K562 (cell line): ENCODE measurements around the gene RNF214. TPM values are rescaled to one million over a fixed set of nuclear protein-coding genes. Genes with fewer than 3 reads are reported as not detected.
A peak's percentile ranks its signal among the peaks of the same experiment; 100 is the strongest.

ENCODE experiments used
- ARHGAP35 ChIP-seq: fragments of 450-650 bp; IDR thresholded peaks from 2 replicates; pipeline ENCODE4 v1.6.1; 2018; ENCODE audit not compliant: partially characterized antibody
- HOXB6 ChIP-seq: fragments of 250-450 bp; sonication (Bioruptor Pico); IDR thresholded peaks from 2 replicates; pipeline ENCODE4 v1.5.1; 2022; ENCODE audit warnings: mild to moderate bottlenecking, borderline replicate concordance
- JUNB ChIP-seq: fragments of 450-650 bp; formaldehyde crosslinking; conservative IDR thresholded peaks from 2 replicates; pipeline ENCODE4 v1.4.0; 2020; ENCODE audit warnings: mild to moderate bottlenecking
- KLF6 ChIP-seq: fragments of 250-450 bp; sonication (Bioruptor Pico); IDR thresholded peaks from 2 replicates; pipeline ENCODE4 v1.4.0; 2020; ENCODE audit warnings: mild to moderate bottlenecking, moderate library complexity, borderline replicate concordance
- POLR3G ChIP-seq: IDR thresholded peaks from 2 replicates; pipeline ENCODE4 v1.6.1; 2011; ENCODE audit not compliant: insufficient read length, insufficient replicate concordance; ENCODE audit errors: extremely low read depth
- REST ChIP-seq, 2 experiments: fragments of 450-650 bp; formaldehyde crosslinking in 1 of 2; IDR thresholded peaks; 2 replicates each; pipeline versions ENCODE4 v1.4.0 to v1.6.1; 2014 to 2020; ENCODE audit warnings: mild to moderate bottlenecking in 2 of 2, borderline replicate concordance in 1 of 2, low read depth in 1 of 2
- RNF219 ChIP-seq: fragments of 250-450 bp; sonication (Bioruptor Pico); IDR thresholded peaks from 2 replicates; pipeline ENCODE4 v1.5.0; 2022; ENCODE audit warnings: mild to moderate bottlenecking
- SOX6 ChIP-seq: fragments of 450-650 bp; IDR thresholded peaks from 2 replicates; pipeline ENCODE4 v1.6.1; 2014; ENCODE audit warnings: mild to moderate bottlenecking
- ZNF124 ChIP-seq: sonication (generic); formaldehyde crosslinking; IDR thresholded peaks from 2 replicates; pipeline ENCODE4 v1.8.1; 2022; ENCODE audit warnings: missing genetic modification reagents
- ZNF217 ChIP-seq: sonication (generic); formaldehyde crosslinking; IDR thresholded peaks from 2 replicates; pipeline ENCODE4 v1.8.0; 2022; ENCODE audit warnings: mild to moderate bottlenecking, missing genetic modification reagents
- ZNF316 ChIP-seq: fragments of 450-650 bp; IDR thresholded peaks from 2 replicates; pipeline ENCODE4 v1.6.1; 2016
- ZNF384 ChIP-seq: IDR thresholded peaks from 2 replicates; pipeline ENCODE4 v1.6.1; 2012; ENCODE audit warnings: low read depth, low read length, improper control_type of control experiment
- ZNF551 ChIP-seq: fragments of 250-450 bp; sonication (Bioruptor Pico); IDR thresholded peaks from 2 replicates; pipeline ENCODE4 v1.5.0; 2021; ENCODE audit warnings: mild to moderate bottlenecking, moderate library complexity
- ZNF655 ChIP-seq: fragments of 250-450 bp; sonication (Bioruptor Pico); IDR thresholded peaks from 2 replicates; pipeline ENCODE4 v1.5.0; 2021
- ZNF77 ChIP-seq: fragments of 250-450 bp; sonication (Bioruptor Pico); IDR thresholded peaks from 2 replicates; pipeline ENCODE4 v1.5.0; 2020
- polyA plus RNA-seq, 8 experiments: library from polyadenylated mRNA; depleted of rRNA in 4 of 8; stranded (reverse) in 5 of 8; unstranded in 3 of 8; fragments of >200 nt; fragmentation: Nextera tagmentation in 2 of 8; fragmentation: Illumina TruSeq in 1 of 8; extraction: Ambion mirVana in 2 of 8; extraction: Trizol in 1 of 8; gene quantifications; 2 replicates each; pipeline versions ENCODE4 v1.2.1 to v1.2.3, GENCODE V29; 2011 to 2014; ENCODE audit warnings: inconsistent platforms in 1 of 8, missing spikeins in 1 of 8
- total RNA-seq, 7 experiments: library from RNA; depleted of rRNA in 6 of 7; stranded (reverse); fragments of >200 nt in 6 of 7; fragmentation: Illumina TruSeq in 2 of 7; extraction: Trizol in 2 of 7; gene quantifications; 2 replicates each; pipeline versions ENCODE4 v1.2.1 to v1.2.3, GENCODE V29; 2011 to 2021; ENCODE audit warnings: low replicate concordance in 1 of 7

The RNF214 gene
- total and polyA plus RNA-seq, 9 of the 15 experiments (the other 6 are each of a cell fraction or from before 2014, with no cell fraction given): 6.6 to 24.8 (median 11.9) TPM

DNA sequence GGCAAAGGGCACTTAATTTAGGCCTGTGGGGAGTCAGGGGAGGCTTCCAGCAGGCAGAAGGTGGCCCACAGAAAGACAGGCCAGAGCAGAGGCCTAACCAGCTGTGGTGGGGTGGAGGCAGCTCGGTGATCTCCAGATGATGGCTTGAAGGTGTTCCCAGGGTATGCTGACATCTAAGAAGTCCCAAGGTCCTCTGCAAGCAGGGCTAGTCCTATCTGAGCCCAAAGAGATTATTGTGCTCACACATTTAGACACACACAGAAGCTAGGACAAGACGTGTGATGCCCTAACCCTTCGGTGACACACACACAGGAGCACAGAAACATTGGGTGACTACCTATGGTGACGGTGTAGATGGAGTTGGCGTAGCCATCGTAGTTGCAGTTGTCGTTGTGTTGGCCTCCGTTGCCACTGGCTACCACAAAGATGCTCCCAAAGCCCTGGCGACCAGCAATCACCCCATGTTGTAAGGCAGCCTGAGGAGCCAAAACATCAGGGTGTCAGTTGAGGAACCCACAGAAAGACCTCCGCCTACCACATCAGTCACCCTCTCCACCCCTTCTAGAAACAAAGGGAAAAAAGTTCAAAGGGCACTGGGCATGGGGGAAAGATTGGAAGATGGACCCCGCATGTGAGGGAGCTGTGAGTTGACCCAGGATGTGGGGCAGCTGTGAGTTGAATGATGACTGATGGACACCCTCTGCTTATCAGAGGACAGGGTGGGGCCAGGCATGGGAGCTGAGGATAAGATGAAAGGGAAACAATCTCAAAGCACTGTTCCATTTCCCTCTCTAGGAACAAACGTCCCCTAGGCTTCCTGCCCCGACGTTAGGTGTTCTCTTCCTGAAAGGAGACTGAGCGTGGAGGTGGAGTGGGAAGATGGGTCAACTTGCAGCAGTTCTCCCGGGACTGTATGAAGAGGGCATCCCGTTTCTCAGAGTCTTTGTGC lies 8.5 kb upstream of the RNF214 start (continued):
- TF ChIP-seq POLR3G (no peak), REST (IDR thresholded peaks at IDR 0.05; ENCODE audit: borderline replicate concordance) (no peak), REST (CRISPR knock-in tag; IDR thresholded peaks at IDR 0.05; ENCODE audit: low read depth) (no peak), ZNF124 (no peak), SOX6 (peak; percentile 87), ZNF77 (CRISPR knock-in tag) (no peak), ZNF551 (CRISPR knock-in tag) (no peak), ZNF217 (CRISPR knock-in tag) (no peak), RNF219 (no peak), ZNF655 (CRISPR knock-in tag) (no peak), ZNF316 (no peak), ARHGAP35 (no peak), HOXB6 (CRISPR knock-in tag) (no peak), KLF6 (CRISPR knock-in tag) (no peak), ZNF384 (no peak), JUNB (CRISPR knock-in tag) (no peak)
